ENCODE measurements around the gene ULK4. TPM values are rescaled to one million over a fixed set of nuclear protein-coding genes. Genes with fewer than 3 reads are reported as not detected.
"Not testable (repeated sequence)": the region's sequence is repeated elsewhere in the genome, so short reads cannot be mapped to it uniquely, and the experiment has no call there.

ULK4 gene
- total RNA-seq, 2 experiments from 2014 or later = 21.0 to 21.6 TPM

GRCh38 chr3:41844256-41844655, 117.6 kb downstream of the ULK4 start:
- H3K9me3 Mint-ChIP-seq = peaks cover 24% of the 10 kb centered on the region
- H3K4me3 Mint-ChIP-seq, H3K27me3 Mint-ChIP-seq, H3K4me1 Mint-ChIP-seq, H3K27ac Mint-ChIP-seq, POLR2A ChIA-PET, DNase-seq: not testable (repeated sequence)
- peaks cover 25% of the 10 kb centered on the region for H3K36me3 Mint-ChIP-seq (ENCODE audit: low read depth)
- CTCF ChIA-PET = interaction anchor here (0.5 kb wide), 1 partner anchor 63 kb away, joined by 3 read pairs; no protein-coding TSS in a partner anchor

GRCh38 chr3:41840936-41841668, 120.8 kb downstream of the ULK4 start:
- H3K27ac Mint-ChIP-seq, CTCF ChIA-PET, POLR2A ChIA-PET, H3K4me3 Mint-ChIP-seq, DNase-seq, H3K27me3 Mint-ChIP-seq: not testable (repeated sequence)
- H3K36me3 Mint-ChIP-seq (ENCODE audit: low read depth) = peaks cover 20% of the 10 kb centered on the region
- peaks cover 18% of the 10 kb centered on the region for H3K9me3 Mint-ChIP-seq
- peaks cover 14% of the 10 kb centered on the region for H3K4me1 Mint-ChIP-seq

GRCh38 chr3:41836360-41837134, 125.4 kb downstream of the ULK4 start:
- H3K4me1 Mint-ChIP-seq = peaks cover 14% of the 10 kb centered on the region
- H3K36me3 Mint-ChIP-seq (ENCODE audit: low read depth) = peaks cover 12% of the 10 kb centered on the region
- CTCF ChIA-PET = interaction anchor here (0.9 kb wide), 1 partner anchor 34 kb away, joined by 4 read pairs; no protein-coding TSS in a partner anchor
- no peak for DNase-seq
- no peak overlapping the region for H3K27ac Mint-ChIP-seq
- peaks cover 6% of the 10 kb centered on the region for H3K9me3 Mint-ChIP-seq
- POLR2A ChIA-PET = no interaction called here
- H3K4me3 Mint-ChIP-seq = no peak overlapping the region
- no peaks in the 10 kb centered on the region for H3K27me3 Mint-ChIP-seq

- Mint-ChIP-seq H3K27me3 (no peaks in the 10 kb centered on the region), H3K9me3 (peaks cover 3% of the 10 kb centered on the region), H3K4me3 (no peak overlapping the region), H3K4me1 (peaks cover 12% of the 10 kb centered on the region), H3K27ac (no peak overlapping the region), H3K36me3 (ENCODE audit: low read depth) (peaks cover 5% of the 10 kb centered on the region)
- CTCF ChIA-PET = no interaction called here
- no peak for DNase-seq
- POLR2A ChIA-PET = no interaction called here
Measured at GRCh38 chr3:41833628-41834027, 128.3 kb downstream of the ULK4 start.

GRCh38 chr3:41819236-41819635, 142.7 kb downstream of the ULK4 start:
- DNase-seq = no peak
- ChIA-PET POLR2A (no interaction called here), CTCF (interaction anchor here (0.6 kb wide), 1 partner anchor 19 kb away, joined by 3 read pairs; no protein-coding TSS in a partner anchor)
- Mint-ChIP-seq H3K9me3 (no peaks in the 10 kb centered on the region), H3K36me3 (ENCODE audit: low read depth) (no peaks in the 10 kb centered on the region), H3K4me3 (no peak overlapping the region), H3K27ac (no peak overlapping the region), H3K27me3 (no peaks in the 10 kb centered on the region), H3K4me1 (no peaks in the 10 kb centered on the region)

- no peaks in the 10 kb centered on the region for H3K9me3 Mint-ChIP-seq
- H3K27me3 Mint-ChIP-seq = no peaks in the 10 kb centered on the region
- H3K4me3 Mint-ChIP-seq = no peak overlapping the region
- no peak for DNase-seq
- ChIA-PET CTCF (no interaction called here), POLR2A (no interaction called here)
- no peaks in the 10 kb centered on the region for H3K36me3 Mint-ChIP-seq (ENCODE audit: low read depth)
- H3K4me1 Mint-ChIP-seq = peaks cover 6% of the 10 kb centered on the region
- H3K27ac Mint-ChIP-seq = no peak overlapping the region
Measured at GRCh38 chr3:41808618-41809017, 153.3 kb downstream of the ULK4 start.

GRCh38 chr3:41808152-41808551, 153.8 kb downstream of the ULK4 start:
- Mint-ChIP-seq H3K36me3 (ENCODE audit: low read depth) (no peaks in the 10 kb centered on the region), H3K27me3 (no peaks in the 10 kb centered on the region)

GRCh38 chr3:41794748-41795589, 166.9 kb downstream of the ULK4 start:
- Mint-ChIP-seq H3K4me3 (no peak overlapping the region), H3K36me3 (ENCODE audit: low read depth) (no peaks in the 10 kb centered on the region), H3K9me3 (no peaks in the 10 kb centered on the region), H3K27me3 (no peaks in the 10 kb centered on the region), H3K4me1 (no peaks in the 10 kb centered on the region), H3K27ac (no peak overlapping the region)
- CTCF ChIA-PET = no interaction called here
- no peak for DNase-seq
- POLR2A ChIA-PET = no interaction called here

More at GRCh38 chr3:41808152-41808551, 153.8 kb downstream of the ULK4 start:
- Mint-ChIP-seq H3K4me1 (peaks cover 6% of the 10 kb centered on the region), H3K27ac (no peak overlapping the region), H3K9me3 (no peaks in the 10 kb centered on the region), H3K4me3 (no peak overlapping the region)
- ChIA-PET CTCF (no interaction called here), POLR2A (no interaction called here)
- DNase-seq = no peak

- Mint-ChIP-seq H3K4me3 (no peak overlapping the region), H3K27me3 (no peaks in the 10 kb centered on the region), H3K36me3 (ENCODE audit: low read depth) (peaks cover 5% of the 10 kb centered on the region), H3K4me1 (no peaks in the 10 kb centered on the region), H3K9me3 (no peaks in the 10 kb centered on the region), H3K27ac (no peak overlapping the region)
- ChIA-PET CTCF (interaction anchor here (1.5 kb wide), 1 partner anchor 21 kb away, joined by 3 read pairs; no protein-coding TSS in a partner anchor), POLR2A (no interaction called here)
- no peak for DNase-seq
Measured at GRCh38 chr3:41792806-41793205, 169.1 kb downstream of the ULK4 start.

GRCh38 chr3:41769106-41769505, 192.8 kb downstream of the ULK4 start:
- Mint-ChIP-seq H3K9me3 (no peaks in the 10 kb centered on the region), H3K27me3 (no peaks in the 10 kb centered on the region), H3K27ac (no peak overlapping the region), H3K4me1 (no peaks in the 10 kb centered on the region), H3K36me3 (ENCODE audit: low read depth) (peaks cover 2% of the 10 kb centered on the region), H3K4me3 (no peak overlapping the region)
- ChIA-PET POLR2A (no interaction called here), CTCF (no interaction called here)
- no peak for DNase-seq

- ChIA-PET CTCF (no interaction called here), POLR2A (no interaction called here)
- no peaks in the 10 kb centered on the region for H3K27me3 Mint-ChIP-seq
- DNase-seq = no peak
- H3K36me3 Mint-ChIP-seq (ENCODE audit: low read depth) = peaks cover 2% of the 10 kb centered on the region
- no peak overlapping the region for H3K4me3 Mint-ChIP-seq
- no peaks in the 10 kb centered on the region for H3K9me3 Mint-ChIP-seq
- no peak overlapping the region for H3K27ac Mint-ChIP-seq
- no peaks in the 10 kb centered on the region for H3K4me1 Mint-ChIP-seq
Measured at GRCh38 chr3:41768363-41768762, 193.5 kb downstream of the ULK4 start.

- H3K36me3 Mint-ChIP-seq (ENCODE audit: low read depth); POLR2A ChIA-PET; DNase-seq; H3K27ac Mint-ChIP-seq; CTCF ChIA-PET; H3K4me1 Mint-ChIP-seq; H3K4me3 Mint-ChIP-seq; H3K9me3 Mint-ChIP-seq; H3K27me3 Mint-ChIP-seq: not testable (repeated sequence)
Measured at GRCh38 chr3:41762867-41763266, 199.0 kb downstream of the ULK4 start.

- Mint-ChIP-seq H3K36me3 (ENCODE audit: low read depth) (peaks cover 3% of the 10 kb centered on the region), H3K9me3 (no peaks in the 10 kb centered on the region), H3K4me3 (no peak overlapping the region), H3K27me3 (no peaks in the 10 kb centered on the region), H3K27ac (no peak overlapping the region), H3K4me1 (peaks cover 15% of the 10 kb centered on the region)
- ChIA-PET POLR2A (no interaction called here), CTCF (no interaction called here)
- DNase-seq = no peak
Measured at GRCh38 chr3:41753651-41754050, 208.3 kb downstream of the ULK4 start.
